AG04450 (cell line): Measurements from ENCODE around the gene PAM. TPM values are rescaled to one million over a fixed set of nuclear protein-coding genes. Genes with fewer than 3 reads are reported as not detected.

Experiments used
- CTCF ChIA-PET: fragments of 300-600, 350-600 bp; formaldehyde crosslinking; extraction: SDS; loops from one replicate; lab custom pipeline; 2022; ENCODE audit warnings: antibody characterized with exemption, inconsistent platforms; lab: Charles Lee
- POLR2A ChIA-PET: fragments of 350-600 bp; formaldehyde crosslinking; extraction: SDS; loops from one replicate; lab custom pipeline; 2021; ENCODE audit warnings: antibody characterized with exemption, inconsistent platforms; lab: Yijun Ruan, JAX
- DNase-seq: peaks from one replicate; pipeline ENCODE4 v3.0.0-alpha.2; 2011; ENCODE audit warnings: low read depth, low spot score
- H3K27ac ChIP-seq: one replicate; pipeline ENCODE4 v1.5.1; 2012; ENCODE audit warnings: low read depth, low read length, control low read depth
- H3K27me3 ChIP-seq: one replicate; pipeline ENCODE4 v1.6.0; 2012; ENCODE audit warnings: low read length; ENCODE audit not compliant: control insufficient read depth, insufficient read depth
- H3K4me3 ChIP-seq: 2 replicates; pipeline ENCODE4 v1.5.1; 2011; ENCODE audit warnings: mild to moderate bottlenecking, low read depth, low read length, control low read depth
- H3K9me3 ChIP-seq: 2 replicates; pipeline ENCODE4 v1.5.1; 2012; ENCODE audit warnings: low read length; ENCODE audit not compliant: control insufficient read depth, insufficient read depth
- polyA plus RNA-seq: library from polyadenylated mRNA; depleted of rRNA; stranded (reverse); fragments of >200 nt; gene quantifications from 2 replicates; pipeline ENCODE4 v1.2.3, GENCODE V29; 2011
- TF ChIP-seq, protein P1 (sequence below): IDR thresholded peaks from 2 replicates; pipeline ENCODE4 v1.5.1; 2011; ENCODE audit warnings: low read depth, low read length, control low read depth, inconsistent platforms

Gene PAM
- polyA plus RNA-seq, 1 experiment = 307 TPM

DNA sequence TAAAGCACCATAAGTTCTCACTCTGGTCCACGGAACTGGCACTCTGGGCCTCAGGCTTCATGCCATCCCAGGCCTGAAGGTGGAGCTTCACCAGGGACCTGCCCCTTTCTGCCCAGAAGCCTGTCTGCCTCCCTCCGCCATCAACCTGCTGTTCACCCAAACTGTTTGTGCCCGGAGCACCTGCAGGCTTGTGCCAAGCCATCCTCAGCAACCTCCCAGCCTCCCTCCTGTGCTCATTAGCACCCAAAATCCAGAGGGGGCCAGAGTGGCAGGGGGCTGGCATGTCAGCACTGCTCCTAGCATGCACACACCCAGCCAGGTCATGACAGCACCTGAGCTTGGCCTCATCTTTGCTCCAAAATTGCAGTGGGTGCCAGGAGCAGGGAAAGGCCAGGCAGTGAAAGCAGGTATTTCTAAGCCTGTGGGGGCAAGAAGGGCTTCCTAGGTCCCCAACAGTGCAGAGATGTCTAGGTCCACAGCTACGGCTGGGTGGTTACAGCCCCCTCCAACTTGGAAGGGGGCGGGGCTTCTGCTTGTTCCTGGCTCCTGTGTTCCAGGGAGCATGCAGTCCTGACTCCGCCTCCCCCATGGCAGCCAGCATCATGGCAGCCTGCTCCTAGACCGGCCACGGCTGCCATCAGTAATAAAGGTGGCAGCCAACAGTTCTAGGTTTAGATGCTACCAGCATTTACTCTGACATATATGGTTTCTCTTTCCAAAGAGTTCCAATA is 279.7 kb downstream of the PAM start:
- ChIA-PET CTCF (interaction anchor here (1.3 to 1.7 kb wide), 2 partner anchors 354 to 451 kb away, joined by 3 to 5 read pairs; no protein-coding TSS in a partner anchor), POLR2A (no interaction called here)
- no peak overlapping the region for H3K27ac ChIP-seq
- H3K27me3 ChIP-seq = no peaks in the 10 kb centered on the region
- DNase-seq = no peak
- TF ChIP-seq, protein P1, sequence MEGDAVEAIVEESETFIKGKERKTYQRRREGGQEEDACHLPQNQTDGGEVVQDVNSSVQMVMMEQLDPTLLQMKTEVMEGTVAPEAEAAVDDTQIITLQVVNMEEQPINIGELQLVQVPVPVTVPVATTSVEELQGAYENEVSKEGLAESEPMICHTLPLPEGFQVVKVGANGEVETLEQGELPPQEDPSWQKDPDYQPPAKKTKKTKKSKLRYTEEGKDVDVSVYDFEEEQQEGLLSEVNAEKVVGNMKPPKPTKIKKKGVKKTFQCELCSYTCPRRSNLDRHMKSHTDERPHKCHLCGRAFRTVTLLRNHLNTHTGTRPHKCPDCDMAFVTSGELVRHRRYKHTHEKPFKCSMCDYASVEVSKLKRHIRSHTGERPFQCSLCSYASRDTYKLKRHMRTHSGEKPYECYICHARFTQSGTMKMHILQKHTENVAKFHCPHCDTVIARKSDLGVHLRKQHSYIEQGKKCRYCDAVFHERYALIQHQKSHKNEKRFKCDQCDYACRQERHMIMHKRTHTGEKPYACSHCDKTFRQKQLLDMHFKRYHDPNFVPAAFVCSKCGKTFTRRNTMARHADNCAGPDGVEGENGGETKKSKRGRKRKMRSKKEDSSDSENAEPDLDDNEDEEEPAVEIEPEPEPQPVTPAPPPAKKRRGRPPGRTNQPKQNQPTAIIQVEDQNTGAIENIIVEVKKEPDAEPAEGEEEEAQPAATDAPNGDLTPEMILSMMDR = no peak
- H3K9me3 ChIP-seq = peaks cover 11% of the 10 kb centered on the region; the same call in 1 of the 2 replicates
- H3K4me3 ChIP-seq = no peak overlapping the region

DNA sequence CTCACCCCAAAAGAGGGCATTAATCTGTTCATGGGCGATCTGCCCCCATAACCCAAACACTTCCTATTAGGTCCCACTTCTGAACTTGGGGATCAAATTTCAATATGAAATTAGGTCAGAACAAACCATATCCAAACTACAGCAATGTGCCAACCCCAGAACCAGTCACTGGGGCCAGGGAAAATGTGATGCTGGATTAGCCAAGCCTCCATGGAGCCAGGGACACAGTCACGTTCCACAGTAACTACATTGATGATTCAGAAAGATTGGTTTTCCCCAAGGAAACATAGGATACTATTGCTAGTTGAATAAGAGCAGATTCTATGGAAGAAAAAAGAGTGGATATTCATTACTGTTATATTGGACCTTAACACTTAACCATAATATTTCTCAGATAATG is 280.6 kb downstream of the PAM start:
- no peaks in the 10 kb centered on the region for H3K27me3 ChIP-seq
- H3K4me3 ChIP-seq = no peak overlapping the region
- H3K9me3 ChIP-seq = peaks cover 11% of the 10 kb centered on the region; the same call in 1 of the 2 replicates
- ChIA-PET CTCF (interaction anchor here (1.4 to 1.7 kb wide), 2 partner anchors 354 to 452 kb away, joined by 5 to 8 read pairs; no protein-coding TSS in a partner anchor), POLR2A (no interaction called here)
- no peak for DNase-seq
- TF ChIP-seq, protein P1 = no peak
- no peak overlapping the region for H3K27ac ChIP-seq

DNA sequence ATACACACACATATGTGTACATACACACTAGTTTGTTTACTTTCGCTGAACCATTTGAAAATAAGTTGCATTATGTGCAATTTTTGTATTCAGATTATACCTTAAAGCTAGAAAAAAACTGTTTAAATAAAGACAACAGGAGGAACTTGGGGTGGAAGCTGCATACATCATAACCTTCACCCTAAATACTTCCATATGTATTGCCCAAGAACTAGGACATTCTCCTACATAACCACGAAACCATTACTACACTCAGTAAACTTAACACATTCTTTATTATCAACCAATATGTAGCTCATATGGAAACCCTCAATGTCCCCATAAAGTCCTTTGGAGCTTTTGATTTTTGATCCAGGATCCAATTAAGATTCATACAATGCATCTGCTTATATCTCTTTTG is 281.5 kb downstream of the PAM start:
- DNase-seq = no peak
- Histone ChIP-seq H3K9me3 (peaks cover 11% of the 10 kb centered on the region; the same call in 1 of the 2 replicates), H3K27ac (no peak overlapping the region), H3K27me3 (no peaks in the 10 kb centered on the region), H3K4me3 (no peak overlapping the region)
- ChIA-PET POLR2A (no interaction called here), CTCF (interaction anchor here (0.8 to 1.7 kb wide), 3 partner anchors 103 to 453 kb away, joined by 4 to 8 read pairs (median 5); no protein-coding TSS in a partner anchor)
- TF ChIP-seq, protein P1 = no peak

DNA sequence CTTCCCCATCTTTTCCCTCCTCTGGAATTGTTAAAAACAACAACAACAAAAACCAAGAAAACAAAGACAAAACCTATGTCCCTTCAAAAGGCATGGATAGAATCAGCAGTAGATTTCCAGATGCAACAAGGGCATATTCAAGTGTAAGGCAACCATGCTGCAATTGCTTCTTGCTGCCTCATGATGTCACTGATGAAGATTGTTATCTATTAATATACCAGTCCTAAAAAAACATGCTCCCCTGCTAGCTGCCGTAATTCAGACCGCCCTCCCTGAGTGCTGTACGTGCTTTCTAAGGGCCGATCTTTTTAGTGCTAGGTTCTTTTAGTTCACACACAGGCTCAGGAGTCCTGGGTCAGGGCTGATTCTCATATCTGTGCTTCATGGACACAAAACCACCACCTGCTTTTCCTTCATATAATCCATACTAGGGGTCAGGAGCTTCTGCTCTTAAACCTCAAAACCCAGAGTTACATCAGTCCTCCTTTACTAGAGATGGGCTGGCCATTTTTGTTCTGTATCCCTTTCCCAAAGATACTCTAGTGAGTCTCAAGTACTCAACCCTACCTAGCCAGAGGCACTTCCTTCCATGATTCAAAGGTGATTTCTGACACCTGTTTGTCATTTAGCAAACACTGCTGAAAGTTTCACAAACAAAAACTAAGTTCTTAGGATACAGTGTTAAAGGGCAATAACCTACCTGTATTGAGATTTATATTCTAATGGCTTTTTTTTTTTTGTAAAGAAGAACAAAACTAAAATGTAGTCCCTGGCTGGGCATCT is 282.8 kb downstream of the PAM start:
- TF ChIP-seq, protein P1 = no peak
- no peak for DNase-seq
- H3K27me3 ChIP-seq = no peaks in the 10 kb centered on the region
- peaks cover 11% of the 10 kb centered on the region; the same call in 1 of the 2 replicates for H3K9me3 ChIP-seq
- ChIA-PET POLR2A (no interaction called here), CTCF (interaction anchor here (0.5 kb wide), 1 partner anchor 454 kb away, joined by 3 read pairs; no protein-coding TSS in a partner anchor)
- H3K27ac ChIP-seq = no peak overlapping the region
- no peak overlapping the region for H3K4me3 ChIP-seq
